ENCODE measurements around the gene CEP128.

Gene CEP128

DNA sequence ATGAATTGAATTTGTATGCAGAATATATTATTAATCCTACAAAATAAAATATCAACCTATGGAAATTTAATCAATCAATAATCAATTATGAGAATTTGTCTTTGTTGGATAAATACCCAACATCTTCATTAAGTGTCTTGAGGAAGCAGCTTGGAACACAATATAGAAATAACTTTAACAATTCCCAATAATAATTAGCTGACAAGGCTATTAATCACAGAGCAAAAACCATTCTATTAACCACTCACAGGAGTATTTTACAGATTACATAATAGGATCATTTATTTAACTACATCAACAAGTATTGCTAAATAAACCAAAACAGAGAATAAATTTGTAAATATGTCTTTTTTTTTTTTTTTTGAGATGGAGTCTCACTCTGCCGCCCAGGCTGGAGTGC lies 190.3 kb downstream of the CEP128 start:
- no peak overlapping the region for H3K27ac ChIP-seq
- no peaks in the 10 kb centered on the region for H3K27me3 ChIP-seq (ENCODE audit: insufficient read depth, low read depth, severe bottlenecking)
- H3K36me3 ChIP-seq = 0 out of 2 replicates have a peak, but pooled peaks cover under 1% of the 10 kb centered on the region
- TF ChIP-seq, protein P1, sequence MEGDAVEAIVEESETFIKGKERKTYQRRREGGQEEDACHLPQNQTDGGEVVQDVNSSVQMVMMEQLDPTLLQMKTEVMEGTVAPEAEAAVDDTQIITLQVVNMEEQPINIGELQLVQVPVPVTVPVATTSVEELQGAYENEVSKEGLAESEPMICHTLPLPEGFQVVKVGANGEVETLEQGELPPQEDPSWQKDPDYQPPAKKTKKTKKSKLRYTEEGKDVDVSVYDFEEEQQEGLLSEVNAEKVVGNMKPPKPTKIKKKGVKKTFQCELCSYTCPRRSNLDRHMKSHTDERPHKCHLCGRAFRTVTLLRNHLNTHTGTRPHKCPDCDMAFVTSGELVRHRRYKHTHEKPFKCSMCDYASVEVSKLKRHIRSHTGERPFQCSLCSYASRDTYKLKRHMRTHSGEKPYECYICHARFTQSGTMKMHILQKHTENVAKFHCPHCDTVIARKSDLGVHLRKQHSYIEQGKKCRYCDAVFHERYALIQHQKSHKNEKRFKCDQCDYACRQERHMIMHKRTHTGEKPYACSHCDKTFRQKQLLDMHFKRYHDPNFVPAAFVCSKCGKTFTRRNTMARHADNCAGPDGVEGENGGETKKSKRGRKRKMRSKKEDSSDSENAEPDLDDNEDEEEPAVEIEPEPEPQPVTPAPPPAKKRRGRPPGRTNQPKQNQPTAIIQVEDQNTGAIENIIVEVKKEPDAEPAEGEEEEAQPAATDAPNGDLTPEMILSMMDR (IDR thresholded peaks at IDR 0.05; ENCODE audit: low read depth, low read length) = no peak
- no peak for DNase-seq
- H3K4me3 ChIP-seq (ENCODE audit: low read depth, low read length) = no peak overlapping the region
- H3K9me3 ChIP-seq (ENCODE audit: severe bottlenecking) = no peaks in the 10 kb centered on the region

DNA sequence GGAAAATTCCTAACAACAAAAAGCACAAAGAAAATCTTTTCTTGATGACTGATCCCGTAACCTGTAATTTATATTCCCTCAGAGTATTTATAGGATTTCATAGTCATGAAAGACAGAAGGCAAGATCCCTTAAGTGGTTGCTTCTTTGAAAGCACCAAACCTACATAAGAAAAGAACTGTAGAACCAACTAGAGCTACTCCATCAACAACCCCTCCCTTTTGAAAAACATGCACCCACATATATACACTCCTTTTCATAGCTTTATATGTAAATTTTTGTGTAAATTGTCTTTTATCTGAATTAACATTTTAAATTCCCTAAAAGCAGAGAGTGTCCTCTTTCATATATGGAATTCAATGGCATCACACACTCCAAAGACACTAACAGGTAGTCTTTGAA lies 215.3 kb downstream of the CEP128 start:
- H3K36me3 ChIP-seq = no peaks in the 10 kb centered on the region
- H3K27me3 ChIP-seq (ENCODE audit: insufficient read depth, low read depth, severe bottlenecking) = no peaks in the 10 kb centered on the region
- DNase-seq = no peak
- H3K4me3 ChIP-seq (ENCODE audit: low read depth, low read length) = no peak overlapping the region
- H3K9me3 ChIP-seq (ENCODE audit: severe bottlenecking) = no peaks in the 10 kb centered on the region
- H3K27ac ChIP-seq = no peak overlapping the region
- TF ChIP-seq, protein P1 (IDR thresholded peaks at IDR 0.05; ENCODE audit: low read depth, low read length) = no peak

DNA sequence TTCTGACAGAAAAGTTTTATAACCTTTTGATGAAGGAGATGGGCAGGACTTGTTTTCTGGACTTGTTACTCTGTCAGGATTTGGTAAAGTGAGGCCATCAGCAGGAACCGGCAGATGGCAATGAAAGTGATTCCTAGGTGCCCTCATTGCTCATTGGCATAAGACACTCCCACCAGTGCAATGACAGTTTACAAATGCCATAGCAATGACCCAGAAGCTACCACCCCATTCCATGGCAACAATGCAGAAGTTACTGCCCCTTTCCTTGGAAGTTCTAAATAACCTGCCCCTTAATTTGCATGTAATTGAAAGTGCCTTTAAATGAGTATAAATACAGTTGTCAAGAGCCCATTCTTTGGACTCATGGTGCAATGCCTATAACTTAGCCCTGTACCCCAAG lies 222.6 kb downstream of the CEP128 start:
- TF ChIP-seq, protein P1 (IDR thresholded peaks at IDR 0.05; ENCODE audit: low read depth, low read length) = no peak
- Histone ChIP-seq H3K4me3 (ENCODE audit: low read depth, low read length) (no peak overlapping the region), H3K27me3 (ENCODE audit: insufficient read depth, low read depth, severe bottlenecking) (no peaks in the 10 kb centered on the region), H3K27ac (no peak overlapping the region), H3K36me3 (no peaks in the 10 kb centered on the region), H3K9me3 (ENCODE audit: severe bottlenecking) (no peaks in the 10 kb centered on the region)
- DNase-seq = no peak

DNA sequence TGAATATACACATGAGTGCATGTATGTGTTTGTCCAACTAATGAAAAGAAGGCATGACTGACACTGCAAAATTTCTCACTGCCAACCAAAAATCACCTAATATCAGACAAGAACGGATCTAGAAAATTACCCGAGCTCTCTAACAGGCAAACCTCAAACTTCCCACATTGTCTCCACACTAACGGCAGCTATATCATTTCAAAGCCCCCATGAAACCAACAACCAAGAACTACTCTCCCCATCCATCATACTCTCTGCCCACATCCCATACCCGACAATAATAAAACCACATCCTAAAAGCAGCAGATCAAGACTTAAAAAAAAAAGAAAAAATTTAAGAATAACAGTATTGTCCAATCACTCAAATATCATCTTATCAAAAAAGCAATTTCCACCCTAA lies 227.1 kb downstream of the CEP128 start:
- DNase-seq = no peak
- Histone ChIP-seq H3K27me3 (ENCODE audit: insufficient read depth, low read depth, severe bottlenecking) (no peaks in the 10 kb centered on the region), H3K4me3 (ENCODE audit: low read depth, low read length) (no peak overlapping the region), H3K9me3 (ENCODE audit: severe bottlenecking) (no peaks in the 10 kb centered on the region), H3K27ac (no peak overlapping the region), H3K36me3 (no peaks in the 10 kb centered on the region)
- TF ChIP-seq, protein P1 (IDR thresholded peaks at IDR 0.05; ENCODE audit: low read depth, low read length) = no peak

DNA sequence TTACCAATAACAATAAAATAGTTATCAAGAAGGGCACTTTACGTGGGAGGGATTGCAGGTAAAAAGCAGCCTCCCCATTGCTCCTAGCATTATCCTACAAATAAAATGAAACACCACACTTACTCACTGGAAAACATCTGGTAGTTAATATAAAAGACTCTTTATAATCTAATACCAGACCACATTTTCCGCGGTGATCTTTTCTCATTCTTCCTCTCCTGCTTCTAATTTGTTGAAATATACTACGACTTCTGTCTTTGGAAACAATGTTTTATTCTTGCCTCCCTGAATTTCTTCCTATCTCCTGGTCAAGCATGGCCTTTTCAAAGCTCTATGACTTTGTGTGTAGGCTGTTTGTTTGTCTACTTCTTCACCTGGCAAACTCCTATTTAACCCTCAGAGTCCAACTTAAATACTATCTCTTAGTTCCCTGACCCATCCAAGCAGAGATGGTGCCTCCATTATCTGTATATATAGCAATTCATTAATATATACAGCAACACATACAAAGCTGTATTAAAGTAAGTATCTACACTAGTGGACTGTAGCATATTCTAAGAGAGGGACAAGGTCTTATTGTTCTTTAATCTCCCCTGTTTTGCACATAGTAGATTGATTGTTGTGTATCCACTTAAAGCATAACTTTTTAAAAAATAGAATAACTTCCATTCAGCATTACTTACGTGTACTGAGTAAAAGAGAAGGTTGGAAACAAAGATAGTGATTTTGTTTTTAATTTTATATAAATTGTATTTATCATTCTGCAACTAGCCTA lies 228.3 kb downstream of the CEP128 start:
- no peak for DNase-seq
- TF ChIP-seq, protein P1 (IDR thresholded peaks at IDR 0.05; ENCODE audit: low read depth, low read length) = no peak
- Histone ChIP-seq H3K4me3 (ENCODE audit: low read depth, low read length) (no peak overlapping the region), H3K36me3 (no peaks in the 10 kb centered on the region), H3K27ac (no peak overlapping the region), H3K9me3 (ENCODE audit: severe bottlenecking) (no peaks in the 10 kb centered on the region), H3K27me3 (ENCODE audit: insufficient read depth, low read depth, severe bottlenecking) (no peaks in the 10 kb centered on the region)

All from WERI-Rb-1 (cell line).